Measurements from ENCODE around the gene IL10RA. TPM values are rescaled to one million over a fixed set of nuclear protein-coding genes. Genes with fewer than 3 reads are reported as not detected.

The IL10RA gene
- total RNA-seq, 1 experiment from 2014 or later, result not detected

DNA sequence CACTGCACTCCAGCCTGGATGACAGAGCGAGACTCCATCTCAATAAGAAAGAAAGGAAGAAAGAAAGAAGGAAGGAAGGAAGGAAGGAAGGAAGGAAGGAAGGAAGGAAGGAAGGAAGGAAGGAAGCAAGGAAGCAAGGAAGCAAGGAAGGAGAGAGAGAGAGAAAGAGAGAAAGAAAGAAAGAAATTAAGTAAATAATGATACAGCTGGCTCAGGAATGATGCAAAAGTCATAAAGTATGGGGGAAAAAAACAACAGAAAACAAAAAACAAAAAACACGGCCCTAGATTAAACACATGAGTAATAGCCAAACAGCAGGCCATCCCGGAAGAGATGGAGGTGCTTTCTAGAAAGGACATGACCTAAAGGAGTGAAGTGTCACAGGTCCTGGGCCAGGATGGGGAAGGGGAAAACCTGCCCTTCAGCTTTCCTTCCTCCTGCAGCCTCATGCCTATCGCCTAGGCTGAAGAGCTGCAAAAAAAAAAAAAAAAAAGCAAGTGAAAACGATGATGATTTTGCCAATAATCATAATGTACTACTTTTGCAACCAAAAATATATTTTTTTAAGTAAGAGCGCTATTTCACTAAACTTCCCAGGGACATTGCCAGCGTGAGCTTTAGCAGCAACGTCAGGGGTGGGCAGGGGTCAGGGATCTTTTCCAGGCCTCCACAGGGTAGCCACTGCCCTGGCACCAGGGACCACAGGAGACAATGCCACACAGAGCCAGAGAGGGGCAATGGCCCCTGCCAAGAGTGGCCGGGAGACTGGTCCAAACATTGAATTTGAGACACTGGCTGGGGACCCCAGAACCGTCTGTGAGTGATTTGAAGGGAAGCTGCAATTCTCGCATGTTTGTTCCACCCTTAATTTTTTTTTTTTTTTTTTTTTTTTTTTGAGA, 62.5 kb downstream of the IL10RA start:
- Histone ChIP-seq H3K4me1 (ENCODE audit: insufficient read depth, low read length) (no peaks in the 10 kb centered on the region), H3K9me2 (replicated peaks; ENCODE audit: low read length) (no peaks in the 10 kb centered on the region), H3K27ac (ENCODE audit: low read length) (no peak overlapping the region), H2AFZ (ENCODE audit: low read length) (no peak overlapping the region), H3K79me2 (ENCODE audit: low read length) (no peaks in the 10 kb centered on the region), H3K9ac (ENCODE audit: low read length) (no peak overlapping the region), H3F3A (ENCODE audit: low read length, unreplicated experiment) (no peaks in the 10 kb centered on the region), H3K4me3 (ENCODE audit: low read length) (no peak overlapping the region), H3K4me2 (ENCODE audit: low read length) (no peak overlapping the region), H4K20me1 (ENCODE audit: low read length) (no peaks in the 10 kb centered on the region), H3K27me3 (ENCODE audit: low read length) (peaks cover 80% of the 10 kb centered on the region), H3K36me3 (ENCODE audit: low read depth, low read length) (no peaks in the 10 kb centered on the region), H3K9me3 (ENCODE audit: low read length) (no peaks in the 10 kb centered on the region)
- DNase-seq (no peak), ATAC-seq (no peak)
- TF ChIP-seq EZH2phosphoT487 (IDR thresholded peaks at IDR 0.05; ENCODE audit: borderline replicate concordance, low read length), result no peak
- no TSS peak for BruUV-seq (replicated peaks)
- intact Hi-C loops (cut with micrococcal nuclease), result no loop called here
- ChIA-PET POLR2A (ENCODE audit: unreplicated experiment) (no interaction called here), CTCF (no interaction called here)

DNA sequence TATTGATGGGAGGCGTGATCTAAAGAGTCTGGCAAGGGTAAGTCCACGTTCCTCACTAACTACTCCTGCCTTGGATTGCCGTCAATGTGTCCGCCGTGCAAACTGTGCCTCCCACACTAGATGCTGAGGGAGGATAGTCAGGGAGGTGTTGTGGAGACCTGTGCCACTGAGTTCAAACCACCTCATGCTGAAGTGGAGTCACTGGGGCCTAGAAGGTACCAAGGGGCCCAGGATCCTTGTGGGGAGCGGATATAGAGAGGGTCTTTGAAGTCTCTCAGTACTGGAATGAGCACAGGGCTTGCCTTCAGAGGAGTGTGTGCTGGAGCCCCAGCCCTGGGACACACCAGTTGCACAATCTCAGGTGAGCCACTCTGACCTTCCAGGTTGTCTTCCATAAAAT, 63.6 kb downstream of the IL10RA start:
- intact Hi-C loops (cut with micrococcal nuclease), result loop anchor here (10.0 kb wide), 1 partner anchor 95 kb away; no protein-coding TSS in a partner anchor

DNA sequence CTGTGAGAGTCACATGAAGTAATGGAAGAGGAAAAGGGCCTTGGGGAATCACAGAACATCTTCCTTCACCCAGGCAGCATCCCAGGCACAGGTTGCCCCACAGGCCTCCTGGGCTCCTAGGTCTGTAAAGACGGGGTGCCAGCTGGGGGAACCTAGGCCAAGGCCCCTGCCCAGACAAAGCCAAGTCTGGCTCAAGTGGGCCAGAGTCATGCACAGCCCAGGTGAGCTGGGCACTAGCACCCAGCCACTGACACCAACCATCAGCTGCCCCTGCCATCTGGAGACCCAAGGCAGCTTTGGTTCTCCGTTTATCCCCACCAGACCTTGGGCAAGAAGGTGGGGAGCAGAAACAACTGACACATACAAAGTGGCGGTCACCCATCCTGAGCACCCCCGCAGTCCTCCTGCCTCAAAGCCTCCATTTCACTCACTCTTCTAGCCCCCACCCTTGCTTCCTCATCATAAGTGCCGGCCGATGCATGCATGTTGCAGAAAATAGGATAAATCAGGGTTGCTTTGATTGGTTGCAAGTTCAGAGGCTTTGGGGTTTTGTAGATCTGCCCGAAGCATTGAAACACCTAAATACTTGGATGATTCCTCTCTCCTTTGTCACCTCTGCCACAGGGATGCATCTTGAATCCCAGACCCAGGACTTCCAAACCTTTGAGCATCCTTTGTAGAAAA, 64.2 kb downstream of the IL10RA start:
- no peak overlapping the region for H3K9ac ChIP-seq (ENCODE audit: low read length)
- no peaks in the 10 kb centered on the region for H3K9me3 ChIP-seq (ENCODE audit: low read length)
- POLR2A ChIA-PET (ENCODE audit: unreplicated experiment), result no interaction called here
- intact Hi-C loops (cut with micrococcal nuclease), result loop anchor here (10.0 kb wide), 1 partner anchor 96 kb away; no protein-coding TSS in a partner anchor
- H3K27me3 ChIP-seq (ENCODE audit: low read length), result peaks cover 84% of the 10 kb centered on the region
- H3K79me2 ChIP-seq (ENCODE audit: low read length), result no peaks in the 10 kb centered on the region
- BruUV-seq (replicated peaks), result no TSS peak
- H3K27ac ChIP-seq (ENCODE audit: low read length), result no peak overlapping the region
- H2AFZ ChIP-seq (ENCODE audit: low read length), result no peak overlapping the region
- H3K9me2 ChIP-seq (replicated peaks; ENCODE audit: low read length), result no peaks in the 10 kb centered on the region
- CTCF ChIA-PET, result interaction anchor here (0.5 kb wide), 1 partner anchor 126 kb away, joined by 5 read pairs; no protein-coding TSS in a partner anchor
- no peaks in the 10 kb centered on the region for H3K36me3 ChIP-seq (ENCODE audit: low read depth, low read length)
- DNase-seq, result no peak
- H3K4me3 ChIP-seq (ENCODE audit: low read length), result no peak overlapping the region
- ATAC-seq, result no peak
- no peak overlapping the region for H3K4me2 ChIP-seq (ENCODE audit: low read length)
- no peaks in the 10 kb centered on the region for H3K4me1 ChIP-seq (ENCODE audit: insufficient read depth, low read length)
- no peaks in the 10 kb centered on the region for H3F3A ChIP-seq (ENCODE audit: low read length, unreplicated experiment)
- TF ChIP-seq, protein P1, sequence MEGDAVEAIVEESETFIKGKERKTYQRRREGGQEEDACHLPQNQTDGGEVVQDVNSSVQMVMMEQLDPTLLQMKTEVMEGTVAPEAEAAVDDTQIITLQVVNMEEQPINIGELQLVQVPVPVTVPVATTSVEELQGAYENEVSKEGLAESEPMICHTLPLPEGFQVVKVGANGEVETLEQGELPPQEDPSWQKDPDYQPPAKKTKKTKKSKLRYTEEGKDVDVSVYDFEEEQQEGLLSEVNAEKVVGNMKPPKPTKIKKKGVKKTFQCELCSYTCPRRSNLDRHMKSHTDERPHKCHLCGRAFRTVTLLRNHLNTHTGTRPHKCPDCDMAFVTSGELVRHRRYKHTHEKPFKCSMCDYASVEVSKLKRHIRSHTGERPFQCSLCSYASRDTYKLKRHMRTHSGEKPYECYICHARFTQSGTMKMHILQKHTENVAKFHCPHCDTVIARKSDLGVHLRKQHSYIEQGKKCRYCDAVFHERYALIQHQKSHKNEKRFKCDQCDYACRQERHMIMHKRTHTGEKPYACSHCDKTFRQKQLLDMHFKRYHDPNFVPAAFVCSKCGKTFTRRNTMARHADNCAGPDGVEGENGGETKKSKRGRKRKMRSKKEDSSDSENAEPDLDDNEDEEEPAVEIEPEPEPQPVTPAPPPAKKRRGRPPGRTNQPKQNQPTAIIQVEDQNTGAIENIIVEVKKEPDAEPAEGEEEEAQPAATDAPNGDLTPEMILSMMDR (conservative IDR thresholded peaks at IDR 0.05; ENCODE audit: low read depth, low read length), result no peak
- no peak for TF ChIP-seq EZH2phosphoT487 (IDR thresholded peaks at IDR 0.05; ENCODE audit: borderline replicate concordance, low read length)
- no peak for TF ChIP-seq EZH2 (IDR thresholded peaks at IDR 0.05; ENCODE audit: low read length, unreplicated experiment)
- H4K20me1 ChIP-seq (ENCODE audit: low read length), result no peaks in the 10 kb centered on the region

More for the DNA sequence above, 63.6 kb downstream of the IL10RA start:
- no peak overlapping the region for H3K27ac ChIP-seq (ENCODE audit: low read length)
- no peaks in the 10 kb centered on the region for H3K4me1 ChIP-seq (ENCODE audit: insufficient read depth, low read length)
- CTCF ChIA-PET, result no interaction called here
- no peak overlapping the region for H3K4me3 ChIP-seq (ENCODE audit: low read length)
- H3K79me2 ChIP-seq (ENCODE audit: low read length), result no peaks in the 10 kb centered on the region
- H2AFZ ChIP-seq (ENCODE audit: low read length), result no peak overlapping the region
- no peak for ATAC-seq
- H3K9ac ChIP-seq (ENCODE audit: low read length), result no peak overlapping the region
- no peaks in the 10 kb centered on the region for H3K36me3 ChIP-seq (ENCODE audit: low read depth, low read length)
- H3K9me3 ChIP-seq (ENCODE audit: low read length), result no peaks in the 10 kb centered on the region
- peaks cover 84% of the 10 kb centered on the region for H3K27me3 ChIP-seq (ENCODE audit: low read length)
- no TSS peak for BruUV-seq (replicated peaks)
- no peaks in the 10 kb centered on the region for H3F3A ChIP-seq (ENCODE audit: low read length, unreplicated experiment)
- TF ChIP-seq, protein P1 (conservative IDR thresholded peaks at IDR 0.05; ENCODE audit: low read depth, low read length), result no peak
- TF ChIP-seq EZH2phosphoT487 (IDR thresholded peaks at IDR 0.05; ENCODE audit: borderline replicate concordance, low read length), result no peak
- TF ChIP-seq EZH2 (IDR thresholded peaks at IDR 0.05; ENCODE audit: low read length, unreplicated experiment), result no peak
- POLR2A ChIA-PET (ENCODE audit: unreplicated experiment), result no interaction called here
- H3K4me2 ChIP-seq (ENCODE audit: low read length), result no peak overlapping the region
- no peaks in the 10 kb centered on the region for H3K9me2 ChIP-seq (replicated peaks; ENCODE audit: low read length)
- no peaks in the 10 kb centered on the region for H4K20me1 ChIP-seq (ENCODE audit: low read length)
- no peak for DNase-seq

Other genes starting within 250 kb of the IL10RA start
- not detected in 2 replicates for gene DSCAML1, start 189.2 kb upstream of the IL10RA start, total RNA-seq (2014; rRNA removed)
- not detected in 2 replicates for gene FXYD2, start 161.7 kb upstream of the IL10RA start, total RNA-seq (2014; rRNA removed)
- not detected in 2 replicates for gene FXYD6, start 109.7 kb upstream of the IL10RA start, total RNA-seq (2014; rRNA removed)
- 2.2 and 2.9 TPM in 2 replicates for gene TMPRSS13, start 57.0 kb upstream of the IL10RA start, total RNA-seq (2014; rRNA removed)
- gene TMPRSS4, start 90.7 kb downstream of the IL10RA start, total RNA-seq (2014; rRNA removed), result 1.5 and 1.7 TPM in 2 replicates
- gene SMIM35, start 100.6 kb downstream of the IL10RA start, total RNA-seq (2014; rRNA removed), result not detected in 2 replicates
- gene SCN4B, start 166.4 kb downstream of the IL10RA start, total RNA-seq (2014; rRNA removed), result not detected in 2 replicates
- gene SCN2B, start 190.2 kb downstream of the IL10RA start, total RNA-seq (2014; rRNA removed), result 0.12 TPM in 1 of 2 replicates, not detected in the other
- gene JAML, start 238.6 kb downstream of the IL10RA start, total RNA-seq (2014; rRNA removed), result not detected in 2 replicates